Activated CD8-positive, alpha-beta memory T cell treated with anti-CD3 and anti-CD28 coated beads for 4 hours (primary cell): ENCODE data around the gene OSBPL6.
"Not testable (repeated sequence)": the region's sequence is repeated elsewhere in the genome, so short reads cannot be mapped to it uniquely, and the experiment has no call there.

ENCODE experiments used
- DNase-seq, 2 donors: peaks; one replicate each; pipeline ENCODE4 v3.0.0-alpha.2; 2020; ENCODE audit warnings: low read depth in 2 of 2

OSBPL6 gene

DNA sequence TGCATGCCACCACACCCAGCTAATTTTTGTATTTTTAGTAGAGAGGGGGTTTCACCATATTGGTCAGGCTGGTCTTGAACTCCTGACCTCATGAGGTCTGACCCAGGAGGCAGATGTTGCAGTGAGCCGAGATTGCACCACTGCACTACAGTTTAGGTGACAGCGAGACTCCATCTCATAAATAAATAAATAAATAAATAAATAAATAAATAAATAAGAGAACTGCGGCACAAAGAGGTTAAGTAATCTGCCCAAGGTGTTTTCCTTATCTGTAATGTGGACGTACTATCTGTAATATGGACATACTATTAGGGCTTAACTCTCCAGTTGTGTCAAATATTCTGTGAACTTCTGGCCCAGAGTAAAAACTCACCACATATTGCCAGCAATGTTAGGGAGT is 4.1 kb downstream of the OSBPL6 start:
- not testable (repeated sequence) for DNase-seq

DNA sequence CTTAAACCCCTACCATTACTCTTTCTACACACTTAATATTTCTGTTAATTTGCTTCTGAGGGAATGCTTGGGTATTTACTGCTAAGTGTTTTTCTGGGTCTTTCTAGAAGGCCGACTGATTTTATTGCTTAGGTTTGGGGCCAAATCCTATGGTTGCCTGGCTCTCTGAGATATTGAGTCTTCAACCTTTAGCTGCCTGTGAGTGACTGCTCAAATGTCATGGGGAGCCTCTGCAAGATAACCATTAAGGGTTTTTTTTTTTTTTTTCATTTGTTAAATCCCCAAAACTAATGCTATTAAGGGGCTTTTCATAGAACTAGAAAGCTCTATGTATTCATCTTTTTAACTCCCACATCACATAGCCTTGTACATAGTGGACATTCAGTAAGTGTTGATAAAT is 5.0 kb downstream of the OSBPL6 start:
- DNase-seq: no peak

DNA sequence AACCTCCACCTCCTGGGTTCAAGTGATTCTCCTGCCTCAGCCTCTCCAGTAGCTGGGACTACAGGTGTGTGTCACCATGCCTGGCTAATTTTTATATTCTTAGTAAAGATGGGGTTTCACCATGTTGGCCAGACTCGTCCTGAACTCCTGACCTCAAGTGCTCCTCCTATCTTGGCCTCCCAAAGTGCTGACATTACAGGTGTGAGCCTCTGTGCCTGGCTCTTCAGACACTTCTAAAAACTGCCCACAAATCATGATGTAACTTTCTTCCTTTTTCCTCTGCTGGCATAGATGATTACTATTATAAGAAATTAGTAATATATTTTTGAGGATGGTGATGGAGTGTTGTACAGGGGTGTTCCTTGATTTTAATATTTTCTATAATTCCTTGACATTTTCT is 6.0 kb downstream of the OSBPL6 start:
- no peak for DNase-seq

DNA sequence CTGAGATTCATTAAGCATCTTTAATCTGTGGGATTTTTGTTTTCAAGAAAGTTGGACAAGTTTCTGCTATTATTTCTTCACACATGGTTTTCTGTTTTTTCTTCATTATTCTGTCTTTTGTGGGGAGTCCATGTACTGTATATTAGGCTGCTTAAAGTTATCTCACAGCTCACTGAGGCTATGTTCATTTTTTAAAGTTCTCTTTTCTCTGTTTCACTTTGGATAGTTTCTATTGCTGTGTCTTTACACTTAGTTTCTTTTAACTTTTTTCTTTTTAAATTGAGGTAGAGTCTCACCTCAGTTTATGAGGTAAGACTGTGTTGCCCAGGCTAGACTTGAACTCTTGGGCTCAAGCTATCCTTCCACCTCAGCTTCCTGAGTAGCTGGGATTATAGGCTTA is 8.6 kb downstream of the OSBPL6 start:
- no peak for DNase-seq

DNA sequence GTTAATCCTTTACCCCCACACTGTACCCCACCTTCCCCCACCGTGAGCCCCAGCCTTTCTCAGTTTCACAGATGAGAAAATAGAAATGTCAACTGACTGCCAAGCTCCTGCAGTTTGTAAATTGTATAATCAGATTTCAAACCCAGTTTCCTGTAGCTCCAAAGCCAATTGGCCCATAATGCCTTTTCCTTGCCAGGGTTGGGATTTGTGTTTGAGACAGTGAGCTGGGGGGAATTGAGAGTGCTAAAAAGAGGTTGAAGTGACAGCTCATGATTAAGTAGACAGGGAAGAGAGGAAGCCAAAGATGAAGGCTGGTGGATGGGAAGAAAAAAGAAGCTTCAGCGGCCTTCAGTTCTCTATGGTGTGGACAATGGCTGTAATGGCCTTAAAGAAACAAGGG is 10.7 kb downstream of the OSBPL6 start:
- DNase-seq: no peak

DNA sequence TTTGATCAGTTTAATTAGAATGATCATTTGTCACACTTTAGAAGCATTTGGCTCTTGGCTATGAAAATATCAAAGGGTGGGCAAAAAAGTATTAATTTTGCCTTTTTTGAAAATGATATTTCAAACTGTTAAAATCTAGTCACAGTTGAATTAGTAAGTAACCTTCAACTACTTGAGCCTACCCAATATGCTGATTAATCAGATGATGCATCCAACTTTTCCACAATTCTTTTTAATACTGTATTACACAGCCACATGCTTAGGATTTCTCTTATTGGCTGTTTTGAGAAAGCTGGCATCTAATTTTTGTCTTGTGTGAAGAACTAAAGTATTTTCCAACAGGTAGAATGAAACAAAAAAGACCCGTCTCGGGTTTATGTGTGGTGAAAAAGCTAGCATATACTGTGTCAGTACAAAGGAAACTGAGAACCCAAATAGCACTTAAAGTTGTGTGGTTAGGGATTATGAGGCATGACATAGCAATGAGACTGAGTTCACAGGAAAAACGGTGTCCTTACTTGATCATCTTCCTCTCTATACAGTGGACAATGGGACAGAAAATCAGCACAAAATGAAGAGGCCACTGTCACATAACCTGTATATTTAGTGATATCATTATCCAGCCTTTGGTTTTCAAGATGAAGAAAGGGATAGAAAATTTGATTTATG is 11.7 kb downstream of the OSBPL6 start:
- DNase-seq: no peak

DNA sequence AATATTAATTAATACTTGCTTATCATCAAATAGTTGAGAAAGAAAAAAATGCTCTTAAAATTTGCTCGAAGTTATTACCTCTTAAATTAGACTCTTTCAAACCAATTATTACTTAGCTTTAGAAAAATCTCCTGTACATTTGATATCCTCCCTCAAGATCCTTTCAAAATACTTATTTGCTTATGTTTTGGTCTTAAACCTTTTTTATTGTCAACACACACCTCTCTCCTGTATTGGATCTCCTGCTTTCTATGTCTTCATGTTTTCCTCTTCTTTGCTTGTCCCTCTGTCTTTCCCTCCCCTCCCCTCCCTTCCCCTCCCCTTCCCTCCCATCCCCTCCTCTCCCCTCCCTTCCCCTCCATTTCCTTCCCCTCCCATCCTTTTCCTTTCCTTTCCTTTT is 14.0 kb downstream of the OSBPL6 start:
- DNase-seq: no peak

DNA sequence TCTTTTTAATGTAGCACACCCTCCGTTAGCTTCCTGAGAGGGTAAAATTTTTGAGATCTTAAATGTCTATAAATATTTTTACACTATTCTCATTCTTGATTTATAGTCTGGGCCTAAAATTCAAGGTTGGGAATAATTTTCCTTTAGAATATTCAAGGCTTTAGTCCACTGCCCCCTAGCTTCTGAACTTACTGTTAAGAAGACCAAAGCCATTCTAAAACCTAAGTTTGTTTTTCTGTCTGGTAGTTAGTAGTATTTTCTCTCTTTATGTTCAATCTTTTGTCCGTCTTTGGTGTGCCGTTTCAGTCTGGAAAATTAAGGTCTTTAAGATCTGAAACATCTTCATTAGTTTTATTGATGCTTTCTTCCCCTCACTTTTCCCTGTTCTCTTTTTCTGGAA is 14.5 kb downstream of the OSBPL6 start:
- DNase-seq: no peak

DNA sequence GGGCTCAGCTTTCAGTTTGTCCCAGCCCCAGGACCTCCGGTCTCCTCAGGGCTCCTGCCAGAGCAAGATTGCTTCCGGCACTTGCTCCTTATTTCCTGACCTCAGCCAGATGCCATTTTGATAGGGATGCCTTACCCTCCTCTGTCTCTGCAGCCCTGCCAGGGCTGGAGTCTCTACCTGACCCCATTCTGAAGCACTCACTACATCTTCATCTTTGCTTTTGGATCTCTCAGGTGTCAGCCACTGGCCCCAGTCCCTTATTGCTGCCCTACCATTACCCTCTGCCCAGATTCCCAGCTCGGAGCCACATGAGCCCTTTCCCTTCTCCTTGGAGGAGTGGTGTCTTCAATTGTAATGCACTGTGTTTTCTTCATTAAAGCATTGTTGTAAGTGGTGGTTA is 17.1 kb downstream of the OSBPL6 start:
- no peak for DNase-seq

DNA sequence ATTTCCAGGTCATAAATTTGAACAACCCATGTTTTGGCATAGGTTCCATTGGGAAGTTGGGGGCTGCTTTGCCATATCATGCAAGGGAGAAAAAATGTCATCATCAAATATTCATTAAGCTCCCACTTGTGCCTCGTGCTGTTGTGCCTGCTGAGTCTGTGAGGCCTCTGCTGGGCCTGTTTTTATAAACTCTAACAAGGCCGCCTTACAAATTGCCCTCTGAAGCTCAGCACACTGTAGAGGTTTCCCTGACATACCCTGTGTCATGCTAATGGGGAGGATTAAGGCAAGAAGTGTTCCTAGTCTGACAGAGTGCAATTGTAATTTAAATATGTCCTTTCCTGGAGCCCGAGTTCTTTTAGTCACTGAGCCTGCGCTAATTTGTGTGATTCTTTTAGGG is 17.6 kb downstream of the OSBPL6 start:
- no peak for DNase-seq

DNA sequence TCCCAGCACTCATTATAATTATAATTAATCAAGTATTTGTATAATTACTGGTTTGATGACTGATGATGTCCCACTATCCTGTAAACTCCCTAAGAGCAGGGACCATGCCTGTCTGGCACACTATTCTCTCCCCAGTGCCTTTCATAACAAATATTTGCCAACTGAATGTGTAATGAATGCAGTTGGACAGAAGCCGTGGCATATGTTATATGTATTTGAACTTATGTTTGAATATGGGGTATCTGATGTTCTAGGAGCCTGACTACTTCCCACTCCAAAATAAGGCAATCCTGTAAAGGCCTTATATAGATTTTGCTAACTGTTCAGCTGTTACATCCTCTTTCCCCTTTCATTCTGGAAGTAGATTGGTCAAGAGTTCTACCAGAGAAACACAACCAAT is 19.7 kb downstream of the OSBPL6 start:
- no peak for DNase-seq

DNA sequence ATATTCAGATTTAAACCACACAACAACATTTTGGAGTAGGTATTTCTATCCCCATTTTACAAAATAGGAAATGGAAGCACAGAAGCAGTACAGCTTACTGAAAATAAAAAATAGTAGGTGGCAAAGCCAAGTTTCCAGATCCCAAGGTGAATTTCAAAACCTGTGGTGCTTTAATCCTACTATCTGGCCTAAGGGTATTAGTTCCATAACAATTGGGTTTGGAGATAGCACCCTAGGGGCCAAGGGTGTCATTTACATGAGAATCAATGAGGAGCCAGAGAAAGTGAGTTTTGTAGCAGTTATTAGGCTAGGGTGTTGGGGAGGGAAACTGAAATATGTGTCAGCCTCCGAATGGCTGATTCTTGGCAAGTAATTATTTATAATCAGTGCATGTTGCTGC is 24.9 kb downstream of the OSBPL6 start:
- no peak for DNase-seq

DNA sequence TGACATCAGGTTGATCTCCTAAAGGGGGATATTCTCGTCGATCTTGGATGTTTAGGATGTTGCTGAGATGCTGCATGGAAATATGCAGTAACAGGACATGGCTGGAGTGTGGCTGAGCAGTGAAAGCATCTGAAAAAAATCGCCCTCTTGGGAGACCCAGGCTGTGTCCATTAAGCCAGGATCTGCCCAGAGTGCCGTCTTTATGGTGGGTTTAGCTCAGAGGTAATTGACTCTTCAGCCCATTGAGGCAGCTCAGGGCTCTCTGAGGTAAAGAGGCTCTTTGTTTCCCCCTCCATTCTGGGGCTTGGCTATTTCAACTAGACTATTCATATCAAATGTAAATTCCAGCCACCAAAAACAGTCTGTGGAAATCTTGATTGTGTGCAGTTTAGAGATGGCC is 26.5 kb downstream of the OSBPL6 start:
- DNase-seq: no peak

DNA sequence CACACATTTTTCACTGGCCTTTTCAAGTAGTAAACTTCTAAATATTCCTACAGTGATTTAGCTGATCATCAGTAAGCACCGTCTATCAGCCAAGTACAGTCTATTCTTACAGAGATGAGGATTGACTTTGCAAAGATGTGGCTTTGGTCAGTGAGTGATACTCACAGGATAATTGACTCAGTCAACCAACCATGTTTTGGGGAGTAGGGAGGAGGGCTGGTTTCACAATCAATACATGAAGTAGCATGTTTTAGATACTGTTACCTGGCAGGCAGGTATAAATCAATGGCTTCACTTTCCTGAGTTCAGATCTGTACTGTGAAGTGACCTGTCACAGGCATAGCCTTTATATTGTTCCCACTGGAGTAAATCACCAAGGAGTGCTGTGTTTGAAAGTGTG is 27.2 kb downstream of the OSBPL6 start:
- DNase-seq: no peak

DNA sequence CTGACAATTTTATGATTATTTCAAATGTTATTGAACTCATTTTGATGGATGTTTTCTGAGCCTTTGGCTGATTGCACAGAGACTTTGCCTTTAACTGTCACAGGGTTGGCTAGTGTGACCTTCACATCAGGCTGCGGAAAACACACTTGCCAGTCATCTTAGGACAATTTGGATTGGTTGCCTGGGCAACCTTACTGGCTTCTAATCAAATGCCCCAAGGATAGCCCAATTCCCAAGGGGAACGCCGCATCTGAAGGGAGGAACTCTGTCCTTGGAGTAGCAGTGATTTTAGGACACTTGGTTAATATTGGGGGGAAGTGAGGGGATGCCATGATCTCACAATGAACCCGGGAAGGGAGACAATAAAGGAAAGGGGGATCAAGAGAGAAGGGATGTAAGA is 29.5 kb downstream of the OSBPL6 start:
- DNase-seq: no peak

DNA sequence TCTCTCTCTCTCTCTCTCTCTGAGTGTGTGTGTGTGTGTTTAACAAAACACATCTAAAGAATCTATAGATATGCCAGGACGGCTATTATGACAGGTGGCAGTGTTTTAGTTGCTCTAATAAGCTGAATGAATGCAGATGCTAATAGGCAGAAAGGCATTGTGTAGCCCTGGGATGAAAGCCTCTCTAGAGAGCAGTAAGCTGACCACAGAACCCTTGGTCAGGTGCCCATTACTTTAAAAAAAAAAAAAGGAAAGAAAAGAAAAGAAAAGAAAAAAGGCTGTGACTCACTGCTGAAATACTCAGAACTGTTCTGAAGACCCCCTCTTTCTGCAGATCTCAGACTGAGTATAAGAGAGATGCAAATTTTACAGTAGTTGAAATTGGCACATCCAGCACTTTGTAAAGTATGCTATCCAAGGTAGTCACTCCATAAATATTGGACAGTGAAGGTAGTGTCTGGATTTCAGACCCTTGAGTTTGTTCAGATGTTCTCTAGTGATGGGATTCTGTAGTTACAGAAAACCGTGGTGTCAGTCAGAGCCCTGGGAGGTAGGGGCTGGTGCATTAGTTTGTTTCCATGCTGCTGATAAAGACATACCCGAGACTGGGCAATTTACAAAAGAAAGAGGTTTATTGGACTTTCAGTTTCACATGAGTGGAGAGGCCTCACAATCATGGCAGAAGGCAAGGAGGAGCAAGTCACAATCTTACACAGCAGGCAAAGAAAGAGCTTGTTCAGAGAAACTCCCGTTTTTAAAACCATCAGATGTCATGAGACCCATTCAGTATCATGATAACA is 30.9 kb downstream of the OSBPL6 start:
- DNase-seq: no peak

DNA sequence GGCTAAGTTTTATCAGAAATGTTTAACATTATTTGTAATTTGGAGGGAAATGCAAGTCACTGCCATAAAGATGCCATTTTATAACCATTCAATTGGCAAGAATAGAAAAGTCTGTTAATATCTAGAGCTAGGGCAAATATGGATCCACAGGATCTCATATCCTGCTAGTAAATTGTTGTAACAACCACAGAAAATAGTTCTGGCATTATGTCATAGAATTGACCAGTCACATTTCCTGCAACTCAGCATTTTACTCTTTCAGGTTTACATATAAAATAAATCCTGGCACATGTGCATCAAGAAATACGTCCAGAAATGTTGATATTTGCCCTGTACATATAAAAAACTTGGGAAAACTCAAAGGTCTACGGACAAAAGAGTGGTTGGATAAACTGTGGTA is 32.9 kb downstream of the OSBPL6 start:
- DNase-seq: no peak

DNA sequence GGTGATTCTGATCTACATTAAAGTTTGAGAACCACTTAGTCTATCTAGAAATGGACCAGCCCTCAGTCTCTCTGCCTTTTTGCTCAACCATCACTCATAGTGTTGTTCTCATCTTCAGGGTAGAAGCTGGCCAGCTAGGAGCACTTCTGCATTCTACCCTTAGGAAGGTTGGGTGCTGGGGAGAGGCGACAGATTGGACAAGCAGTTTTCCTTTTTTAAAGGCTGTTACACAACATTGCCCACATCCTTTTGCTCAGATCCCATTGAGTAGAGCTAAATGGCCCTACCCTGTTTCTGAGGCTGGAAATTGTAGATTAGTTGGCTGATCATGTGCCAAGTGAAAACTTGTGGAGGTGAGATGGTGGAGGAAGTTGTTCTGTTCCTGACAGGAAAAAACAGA is 35.6 kb downstream of the OSBPL6 start:
- no peak for DNase-seq

DNA sequence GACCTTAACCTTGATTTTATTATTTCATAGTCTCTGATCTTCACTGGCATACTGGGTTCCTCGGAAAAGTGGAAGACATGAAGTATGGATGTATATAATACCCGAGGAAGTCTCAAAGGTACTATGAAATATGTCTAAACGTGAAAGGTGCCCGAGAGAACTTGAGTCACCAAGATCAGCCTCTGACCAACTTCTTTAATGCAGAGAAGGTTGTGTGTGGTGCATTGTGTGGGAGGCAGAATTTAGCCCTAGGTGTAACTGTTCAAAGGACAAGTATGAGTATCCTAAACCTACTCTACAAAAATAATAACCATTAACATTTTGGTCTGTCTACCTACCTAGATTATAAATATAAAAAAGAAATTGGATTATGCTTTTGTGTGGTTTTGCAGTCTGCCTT is 36.1 kb downstream of the OSBPL6 start:
- no peak for DNase-seq

DNA sequence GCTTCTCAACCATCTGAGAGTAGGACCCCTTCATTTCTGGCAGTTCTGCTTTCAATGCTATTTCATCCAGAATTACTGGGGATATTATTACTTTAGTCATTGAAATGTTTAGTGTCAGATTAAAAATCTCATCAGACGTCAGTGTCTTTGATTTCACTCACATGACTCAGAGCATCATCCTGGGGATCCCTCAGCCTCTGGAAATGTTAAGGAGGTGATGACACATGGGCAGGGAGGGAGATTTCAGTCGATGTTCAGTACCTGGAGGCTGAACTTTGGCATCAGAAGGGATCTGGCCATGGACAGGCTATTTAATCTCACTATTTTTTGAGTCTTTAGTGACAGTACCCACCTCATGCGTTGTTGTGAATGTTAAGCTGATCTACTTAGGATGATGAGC is 39.1 kb downstream of the OSBPL6 start:
- no peak for DNase-seq

DNA sequence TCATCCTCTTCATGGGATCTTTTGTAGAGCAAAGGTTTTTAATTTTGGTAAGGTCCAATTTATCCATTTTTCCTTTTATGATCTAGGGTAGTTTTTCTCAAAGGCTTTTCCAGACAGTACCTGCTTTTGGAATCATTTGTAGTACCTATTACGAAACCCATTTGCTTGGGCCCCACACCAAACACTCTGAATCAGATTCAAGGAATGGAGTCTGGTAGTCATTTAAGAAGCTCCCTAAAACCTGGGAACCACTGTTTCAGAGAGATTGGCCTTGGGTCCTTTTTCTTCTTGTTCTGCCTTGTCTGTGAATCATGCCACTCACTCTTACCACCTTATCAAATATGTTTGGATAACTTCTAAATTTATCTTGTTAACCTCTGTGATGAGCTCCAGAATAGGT is 40.3 kb downstream of the OSBPL6 start:
- no peak for DNase-seq

DNA sequence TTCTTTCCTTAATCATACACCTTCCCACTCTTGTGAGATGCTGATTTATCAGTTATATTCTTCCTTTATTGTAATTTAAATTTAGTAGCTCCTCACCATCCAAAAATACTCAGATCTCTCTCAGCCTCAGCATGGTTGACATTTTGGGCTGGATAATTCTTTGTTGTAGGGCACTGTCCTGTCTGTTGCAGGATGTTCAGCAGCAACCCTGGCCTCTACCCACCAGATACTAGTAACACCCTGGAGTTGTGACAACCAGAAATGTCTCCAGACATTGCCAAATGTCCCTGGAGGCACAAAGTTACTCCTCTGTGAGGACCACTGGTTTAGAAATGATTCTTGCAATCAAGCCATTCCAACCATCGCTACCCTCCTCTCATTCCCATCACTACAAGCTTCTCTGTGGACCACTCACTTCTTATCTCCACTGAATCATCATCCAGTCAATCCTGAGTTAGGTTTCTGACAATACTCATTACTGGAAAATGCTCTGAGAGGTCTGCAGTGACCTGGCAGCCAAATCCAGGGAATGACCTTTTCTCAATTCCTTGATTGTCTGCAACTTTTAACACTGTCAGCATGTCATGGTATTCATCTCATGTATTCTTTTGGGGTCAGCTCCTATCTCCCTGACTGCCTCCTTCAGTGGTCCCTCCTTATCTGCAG is 43.3 kb downstream of the OSBPL6 start:
- DNase-seq: no peak

DNA sequence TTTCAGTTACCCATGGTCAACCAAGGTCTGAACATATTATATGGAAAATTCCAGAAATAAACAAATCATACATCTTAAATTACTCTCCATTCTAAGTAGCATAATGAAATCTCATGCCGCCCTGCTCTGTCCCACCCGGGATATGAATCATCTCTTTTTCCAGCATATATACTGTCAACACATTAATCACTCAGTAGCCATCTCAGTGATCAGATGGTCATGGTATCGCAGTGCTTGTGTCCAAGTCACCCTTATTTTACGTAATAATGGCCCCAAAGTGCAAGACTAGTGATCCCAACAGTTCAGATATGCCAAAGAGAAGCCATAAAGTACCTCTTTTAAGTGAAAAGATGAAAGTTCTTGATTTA is 43.8 kb downstream of the OSBPL6 start:
- no peak for DNase-seq
